ENCODE results near the gene ZNF584.

The ZNF584 gene

GRCh38 chr19:58406818-58407657 lies 1.4 kb upstream of the ZNF584 start:
- no peak for TF ChIP-seq FOXP2 (optimal IDR thresholded peaks at IDR 0.05; ENCODE audit: control extremely low read depth, extremely low read length, insufficient read depth)
- no peak; the same call in 1 of the 2 replicates for TF ChIP-seq POLR2AphosphoS5 (IDR thresholded peaks at IDR 0.05; ENCODE audit: borderline replicate concordance, low read depth, low read length)
- peak overlapping the region; percentile 95 for H3K9ac ChIP-seq (ENCODE audit: insufficient read length)
- DNase-seq (ENCODE audit: low read depth, low spot score) = no peak

GRCh38 chr19:58407658-58408151 lies 744 bp upstream of the ZNF584 start:
- peak overlapping the region; percentile 75 for H3K27ac ChIP-seq
- H3K36me3 ChIP-seq (ENCODE audit: insufficient read depth, low read length) = 0 out of 2 replicates have a peak, but pooled peaks cover 3% of the 10 kb centered on the region
- H3K9me3 ChIP-seq (ENCODE audit: low read depth, low read length) = no peaks in the 10 kb centered on the region
- TF ChIP-seq FOXP2 (optimal IDR thresholded peaks at IDR 0.05; ENCODE audit: control extremely low read depth, extremely low read length, insufficient read depth) = no peak
- TF ChIP-seq EZH2 (IDR thresholded peaks at IDR 0.05) = no peak
- no peak; the same call in 1 of the 2 replicates for TF ChIP-seq POLR2AphosphoS5 (IDR thresholded peaks at IDR 0.05; ENCODE audit: borderline replicate concordance, low read depth, low read length)
- DNase-seq (ENCODE audit: low read depth, low spot score) = no peak
- peak overlapping the region; percentile 94 for H3K4me3 ChIP-seq
- H3K9ac ChIP-seq (ENCODE audit: insufficient read length) = peak overlapping the region; percentile 95

More at GRCh38 chr19:58406818-58407657, 1.4 kb upstream of the ZNF584 start:
- Histone ChIP-seq H3K27ac (no peak overlapping the region; the same call in 1 of the 2 replicates), H3K36me3 (ENCODE audit: insufficient read depth, low read length) (no peaks in the 10 kb centered on the region), H3K4me3 (peak overlapping the region; percentile 94), H3K9me3 (ENCODE audit: low read depth, low read length) (no peaks in the 10 kb centered on the region)

- Histone ChIP-seq H3K27ac (no peak overlapping the region), H3K9me3 (ENCODE audit: low read depth, low read length) (no peaks in the 10 kb centered on the region), H3K4me3 (peak overlapping the region; percentile 94), H3K36me3 (ENCODE audit: insufficient read depth, low read length) (peaks cover 3% of the 10 kb centered on the region; the same call in 1 of the 2 replicates), H3K9ac (ENCODE audit: insufficient read length) (peak overlapping the region; percentile 70)
- DNase-seq (ENCODE audit: low read depth, low spot score) = no peak
- TF ChIP-seq EZH2 (IDR thresholded peaks at IDR 0.05) (no peak), POLR2AphosphoS5 (IDR thresholded peaks at IDR 0.05; ENCODE audit: borderline replicate concordance, low read depth, low read length) (no peak), FOXP2 (optimal IDR thresholded peaks at IDR 0.05; ENCODE audit: control extremely low read depth, extremely low read length, insufficient read depth) (no peak)
These were observed 751 bp downstream of the ZNF584 start for GRCh38 chr19:58409010-58409790.

DNA sequence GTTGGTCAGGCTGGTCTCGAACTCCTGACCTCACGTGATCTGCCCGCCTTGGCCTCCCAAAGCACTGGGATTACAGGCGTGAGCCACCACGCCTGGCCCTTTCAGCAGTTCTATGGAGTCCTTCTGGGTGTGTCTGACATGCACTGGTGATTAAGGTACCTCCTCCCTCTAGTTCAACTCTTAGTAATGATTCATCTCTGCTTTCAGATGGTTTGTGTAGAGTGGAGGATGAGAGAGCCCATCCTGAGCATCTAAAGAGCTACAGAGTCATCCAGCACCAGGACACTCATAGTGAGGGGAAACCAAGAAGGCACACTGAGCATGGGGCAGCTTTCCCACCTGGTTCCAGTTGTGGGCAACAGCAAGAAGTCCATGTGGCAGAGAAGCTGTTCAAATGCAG lies 8.2 kb downstream of the ZNF584 start:
- Histone ChIP-seq H3K36me3 (ENCODE audit: insufficient read depth, low read length) (peaks cover 51% of the 10 kb centered on the region), H3K27ac (no peak overlapping the region), H3K4me3 (no peak overlapping the region), H3K9me3 (ENCODE audit: low read depth, low read length) (peaks cover 3% of the 10 kb centered on the region; the same call in 1 of the 2 replicates), H3K9ac (ENCODE audit: insufficient read length) (no peak overlapping the region)
- TF ChIP-seq POLR2AphosphoS5 (IDR thresholded peaks at IDR 0.05; ENCODE audit: borderline replicate concordance, low read depth, low read length) = no peak
- no peak for TF ChIP-seq FOXP2 (optimal IDR thresholded peaks at IDR 0.05; ENCODE audit: control extremely low read depth, extremely low read length, insufficient read depth)
- no peak for TF ChIP-seq EZH2 (IDR thresholded peaks at IDR 0.05)
- no peak for DNase-seq (ENCODE audit: low read depth, low spot score)

DNA sequence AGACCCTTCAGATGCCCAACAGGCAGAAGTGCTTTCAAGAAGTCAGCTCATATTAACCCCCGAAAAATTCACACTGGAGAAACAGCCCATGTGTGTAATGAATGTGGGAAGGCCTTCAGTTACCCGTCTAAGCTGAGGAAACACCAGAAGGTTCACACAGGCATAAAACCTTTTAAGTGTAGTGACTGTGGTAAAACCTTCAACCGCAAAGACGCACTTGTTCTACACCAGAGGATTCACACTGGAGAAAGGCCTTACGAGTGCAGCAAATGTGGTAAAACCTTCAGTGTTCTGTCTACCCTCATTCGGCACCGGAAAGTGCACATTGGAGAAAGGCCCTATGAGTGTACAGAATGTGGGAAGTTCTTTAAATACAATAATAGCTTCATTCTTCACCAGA lies 8.6 kb downstream of the ZNF584 start:
- H3K9me3 ChIP-seq (ENCODE audit: low read depth, low read length) = peaks cover 3% of the 10 kb centered on the region; the same call in 1 of the 2 replicates
- no peak overlapping the region for H3K9ac ChIP-seq (ENCODE audit: insufficient read length)
- TF ChIP-seq EZH2 (IDR thresholded peaks at IDR 0.05) = no peak
- TF ChIP-seq POLR2AphosphoS5 (IDR thresholded peaks at IDR 0.05; ENCODE audit: borderline replicate concordance, low read depth, low read length) = no peak
- TF ChIP-seq FOXP2 (optimal IDR thresholded peaks at IDR 0.05; ENCODE audit: control extremely low read depth, extremely low read length, insufficient read depth) = no peak
- DNase-seq (ENCODE audit: low read depth, low spot score) = no peak
- H3K27ac ChIP-seq = no peak overlapping the region
- peaks cover 51% of the 10 kb centered on the region for H3K36me3 ChIP-seq (ENCODE audit: insufficient read depth, low read length)
- H3K4me3 ChIP-seq = no peak overlapping the region

GRCh38 chr19:58428617-58429016 lies 20.2 kb downstream of the ZNF584 start:
- Histone ChIP-seq H3K27ac (no peak overlapping the region), H3K9ac (ENCODE audit: insufficient read length) (no peak overlapping the region), H3K4me3 (no peak overlapping the region), H3K9me3 (ENCODE audit: low read depth, low read length) (0 out of 2 replicates have a peak, but pooled peaks cover 6% of the 10 kb centered on the region), H3K36me3 (ENCODE audit: insufficient read depth, low read length) (no peaks in the 10 kb centered on the region)
- TF ChIP-seq EZH2 (IDR thresholded peaks at IDR 0.05) = no peak
- TF ChIP-seq FOXP2 (optimal IDR thresholded peaks at IDR 0.05; ENCODE audit: control extremely low read depth, extremely low read length, insufficient read depth) = no peak
- TF ChIP-seq POLR2AphosphoS5 (IDR thresholded peaks at IDR 0.05; ENCODE audit: borderline replicate concordance, low read depth, low read length) = no peak
- no peak for DNase-seq (ENCODE audit: low read depth, low spot score)

- Histone ChIP-seq H3K9me3 (ENCODE audit: low read depth, low read length) (0 out of 2 replicates have a peak, but pooled peaks cover 11% of the 10 kb centered on the region), H3K4me3 (no peak overlapping the region), H3K27ac (no peak overlapping the region), H3K9ac (ENCODE audit: insufficient read length) (no peak overlapping the region), H3K36me3 (ENCODE audit: insufficient read depth, low read length) (no peaks in the 10 kb centered on the region)
- no peak for DNase-seq (ENCODE audit: low read depth, low spot score)
- no peak for TF ChIP-seq FOXP2 (optimal IDR thresholded peaks at IDR 0.05; ENCODE audit: control extremely low read depth, extremely low read length, insufficient read depth)
- no peak for TF ChIP-seq POLR2AphosphoS5 (IDR thresholded peaks at IDR 0.05; ENCODE audit: borderline replicate concordance, low read depth, low read length)
- no peak for TF ChIP-seq EZH2 (IDR thresholded peaks at IDR 0.05)
These were observed 21.3 kb downstream of the ZNF584 start for GRCh38 chr19:58429745-58430144.

GRCh38 chr19:58434217-58434616 lies 25.8 kb downstream of the ZNF584 start:
- no peak for DNase-seq (ENCODE audit: low read depth, low spot score)
- Histone ChIP-seq H3K9me3 (ENCODE audit: low read depth, low read length) (0 out of 2 replicates have a peak, but pooled peaks cover 11% of the 10 kb centered on the region), H3K9ac (ENCODE audit: insufficient read length) (no peak overlapping the region), H3K4me3 (no peak overlapping the region), H3K27ac (no peak overlapping the region), H3K36me3 (ENCODE audit: insufficient read depth, low read length) (no peaks in the 10 kb centered on the region)
- TF ChIP-seq EZH2 (IDR thresholded peaks at IDR 0.05) = no peak
- TF ChIP-seq FOXP2 (optimal IDR thresholded peaks at IDR 0.05; ENCODE audit: control extremely low read depth, extremely low read length, insufficient read depth) = no peak
- TF ChIP-seq POLR2AphosphoS5 (IDR thresholded peaks at IDR 0.05; ENCODE audit: borderline replicate concordance, low read depth, low read length) = no peak

Data from SK-N-MC (cell line).